ENCODE results near the gene NTNG1. TPM values are rescaled to one million over a fixed set of nuclear protein-coding genes. Genes with fewer than 3 reads are reported as not detected.
A peak's percentile ranks its signal among the peaks of the same experiment; 100 is the strongest.

NTNG1 gene
- total RNA-seq, 1 donor = 9.1 TPM

GRCh38 chr1:107501081-107501605 is 360.3 kb downstream of the NTNG1 start:
- TF ChIP-seq CTCF (IDR thresholded peaks at IDR 0.05; ENCODE audit: insufficient read depth, low read depth, low read length) = no peak
- DNase-seq (ENCODE audit: low read depth) = peak; percentile 1
- no peak overlapping the region for H3K4me3 ChIP-seq (ENCODE audit: low read depth, low read length)

GRCh38 chr1:107510347-107510746 is 369.5 kb downstream of the NTNG1 start:
- no peak overlapping the region for H3K4me3 ChIP-seq (ENCODE audit: low read depth, low read length)
- no peak for DNase-seq (ENCODE audit: low read depth)
- TF ChIP-seq CTCF (IDR thresholded peaks at IDR 0.05; ENCODE audit: insufficient read depth, low read depth, low read length) = no peak

- no peak overlapping the region for H3K4me3 ChIP-seq (ENCODE audit: low read depth, low read length)
- no peak for TF ChIP-seq CTCF (IDR thresholded peaks at IDR 0.05; ENCODE audit: insufficient read depth, low read depth, low read length)
- no peak for DNase-seq (ENCODE audit: low read depth)
Observed at GRCh38 chr1:107512836-107513235, 372.0 kb downstream of the NTNG1 start.

GRCh38 chr1:107514841-107515240 is 374.0 kb downstream of the NTNG1 start:
- no peak for TF ChIP-seq CTCF (IDR thresholded peaks at IDR 0.05; ENCODE audit: insufficient read depth, low read depth, low read length)
- H3K4me3 ChIP-seq (ENCODE audit: low read depth, low read length) = no peak overlapping the region
- no peak for DNase-seq (ENCODE audit: low read depth)

- no peak for DNase-seq (ENCODE audit: low read depth)
- no peak for TF ChIP-seq CTCF (IDR thresholded peaks at IDR 0.05; ENCODE audit: insufficient read depth, low read depth, low read length)
- H3K4me3 ChIP-seq (ENCODE audit: low read depth, low read length) = no peak overlapping the region
Observed at GRCh38 chr1:107515702-107516101, 374.9 kb downstream of the NTNG1 start.

- H3K4me3 ChIP-seq (ENCODE audit: low read depth, low read length) = no peak overlapping the region
- DNase-seq (ENCODE audit: low read depth) = no peak
- TF ChIP-seq CTCF (IDR thresholded peaks at IDR 0.05; ENCODE audit: insufficient read depth, low read depth, low read length) = no peak
Observed at GRCh38 chr1:107523061-107523460, 382.2 kb downstream of the NTNG1 start.

GRCh38 chr1:107523736-107524135 is 382.9 kb downstream of the NTNG1 start:
- no peak overlapping the region for H3K4me3 ChIP-seq (ENCODE audit: low read depth, low read length)
- no peak for TF ChIP-seq CTCF (IDR thresholded peaks at IDR 0.05; ENCODE audit: insufficient read depth, low read depth, low read length)
- DNase-seq (ENCODE audit: low read depth) = no peak

Measured in fibroblast of villous mesenchyme (primary cell).